Measurements from ENCODE around the gene HTR7. TPM values are rescaled to one million over a fixed set of nuclear protein-coding genes. Genes with fewer than 3 reads are reported as not detected.
"Not testable (repeated sequence)": the region's sequence is repeated elsewhere in the genome, so short reads cannot be mapped to it uniquely, and the experiment has no call there.

HTR7 gene
- 1.8 TPM for total RNA-seq

- H3K36me3 ChIP-seq: no peaks in the 10 kb centered on the region
- intact Hi-C loops (cut with DNase I): loop anchor here (5.0 kb wide), 1 partner anchor 106 kb away; no protein-coding TSS in a partner anchor
- DNase-seq (ENCODE audit: low spot score in 2 of 2): peak in 1 of 2 donors; percentile 73
- peak within 1 kb of the TSS; percentile 71 to 85 for H3K4me3 ChIP-seq
- H3K4me1 ChIP-seq: peaks cover 0 to 5% of the 10 kb centered on the region in 2 donors
- H3K9me3 ChIP-seq: no peaks in the 10 kb centered on the region
- no peaks in the 10 kb centered on the region for H3K27me3 ChIP-seq
- TF ChIP-seq CTCF (IDR thresholded peaks at IDR 0.05): peak; percentile 19 to 65 (median 28)
- H3K27ac ChIP-seq: peak within 1 kb of the TSS; percentile 56 to 77
Observed at GRCh38 chr10:90857635-90858460, at the start of gene HTR7. TSS of gene HTR7 (minus strand) at chr10:90858039. CDS start at chr10:90857671, 368 bp downstream.

- Histone ChIP-seq H3K27me3 (no peaks in the 10 kb centered on the region), H3K4me3 (no peak overlapping the region), H3K4me1 (peaks cover 0 to under 1% of the 10 kb centered on the region in 2 donors), H3K36me3 (peaks cover 7 to 8% of the 10 kb centered on the region in 2 donors), H3K9me3 (no peaks in the 10 kb centered on the region), H3K27ac (no peak overlapping the region)
- no peak for TF ChIP-seq CTCF (IDR thresholded peaks at IDR 0.05)
- no peak for DNase-seq (ENCODE audit: low spot score in 2 of 2)
- intact Hi-C loops (cut with DNase I): no loop called here
Observed at GRCh38 chr10:90906596-90906995, 48.8 kb upstream of the HTR7 start.

GRCh38 chr10:90905925-90906324 is 48.1 kb upstream of the HTR7 start:
- Histone ChIP-seq H3K27me3 (no peaks in the 10 kb centered on the region), H3K36me3 (peaks cover 10 to 13% of the 10 kb centered on the region in 2 donors), H3K4me1 (no peaks in the 10 kb centered on the region), H3K4me3 (no peak overlapping the region), H3K27ac (no peak overlapping the region), H3K9me3 (no peaks in the 10 kb centered on the region)
- DNase-seq (ENCODE audit: low spot score in 2 of 2): no peak
- intact Hi-C loops (cut with DNase I): no loop called here
- TF ChIP-seq CTCF (IDR thresholded peaks at IDR 0.05): no peak

GRCh38 chr10:90896916-90897315 is 39.1 kb upstream of the HTR7 start:
- DNase-seq (ENCODE audit: low spot score in 2 of 2); H3K4me3 ChIP-seq; H3K9me3 ChIP-seq; H3K4me1 ChIP-seq; intact Hi-C loops (cut with DNase I); H3K27ac ChIP-seq; H3K27me3 ChIP-seq: not testable (repeated sequence)
- peaks cover 25 to 50% of the 10 kb centered on the region in 2 donors for H3K36me3 ChIP-seq

- no peaks in the 10 kb centered on the region for H3K27me3 ChIP-seq
- no peaks in the 10 kb centered on the region for H3K9me3 ChIP-seq
- no peak overlapping the region for H3K4me3 ChIP-seq
- TF ChIP-seq CTCF (IDR thresholded peaks at IDR 0.05): no peak
- intact Hi-C loops (cut with DNase I): no loop called here
- H3K27ac ChIP-seq: no peak overlapping the region
- no peaks in the 10 kb centered on the region for H3K4me1 ChIP-seq
- DNase-seq (ENCODE audit: low spot score in 2 of 2): no peak
- peaks cover 37 to 65% of the 10 kb centered on the region in 2 donors for H3K36me3 ChIP-seq
Observed at GRCh38 chr10:90893190-90893589, 35.4 kb upstream of the HTR7 start.

- Histone ChIP-seq H3K36me3 (peaks cover 58 to 82% of the 10 kb centered on the region in 2 donors), H3K27ac (no peak overlapping the region), H3K4me3 (no peak overlapping the region), H3K9me3 (no peaks in the 10 kb centered on the region), H3K4me1 (no peaks in the 10 kb centered on the region), H3K27me3 (no peaks in the 10 kb centered on the region)
- no peak for DNase-seq (ENCODE audit: low spot score in 2 of 2)
- intact Hi-C loops (cut with DNase I): no loop called here
- no peak for TF ChIP-seq CTCF (IDR thresholded peaks at IDR 0.05)
Observed at GRCh38 chr10:90890347-90890746, 32.5 kb upstream of the HTR7 start.

Measured in ascending aorta (tissue), 2 donors.